Activated naive CD8-positive, alpha-beta T cell treated with anti-CD3 and anti-CD28 coated beads, Interleukin-2, amount 50 U/mL, for 24 hours (primary cell): Measurements from ENCODE around the gene IRX2.

Experiments used
- ATAC-seq: fragments of 150-1000 bp; cut with Tn5 transposase; one replicate; pipeline ENCODE4 v1.10.0; 2021
- DNase-seq: peaks from one replicate; pipeline ENCODE4 v3.0.0; 2021
- H3K27ac Mint-ChIP-seq: one replicate; pipeline ENCODE4 v1.8.0; 2021; ENCODE audit warnings: mild to moderate bottlenecking, mixed read lengths
- H3K27me3 Mint-ChIP-seq: one replicate; pipeline ENCODE4 v1.8.0; 2021; ENCODE audit warnings: mixed read lengths
- H3K36me3 Mint-ChIP-seq: one replicate; pipeline ENCODE4 v1.8.0; 2021; ENCODE audit warnings: low read depth, mixed read lengths
- H3K4me1 Mint-ChIP-seq: one replicate; pipeline ENCODE4 v1.8.0; 2021; ENCODE audit warnings: mixed read lengths
- H3K4me3 Mint-ChIP-seq: one replicate; pipeline ENCODE4 v1.8.0; 2021; ENCODE audit warnings: mild to moderate bottlenecking, moderate library complexity, mixed read lengths
- H3K9me3 Mint-ChIP-seq: one replicate; pipeline ENCODE4 v1.8.0; 2021; ENCODE audit warnings: mixed read lengths

Gene IRX2

GRCh38 chr5:2750758-2751464 lies 566 bp downstream of the IRX2 start:
- Mint-ChIP-seq H3K27me3 (peaks cover 57% of the 10 kb centered on the region), H3K4me1 (peaks cover 7% of the 10 kb centered on the region)
- ATAC-seq = no peak

GRCh38 chr5:2750026-2750757 lies 1.3 kb downstream of the IRX2 start:
- DNase-seq = no peak
- Mint-ChIP-seq H3K27ac (peak overlapping the region; percentile 39), H3K9me3 (no peaks in the 10 kb centered on the region), H3K4me1 (peaks cover 4% of the 10 kb centered on the region), H3K27me3 (peaks cover 58% of the 10 kb centered on the region), H3K36me3 (peaks cover 9% of the 10 kb centered on the region), H3K4me3 (no peak overlapping the region)
- ATAC-seq = no peak

More at GRCh38 chr5:2750758-2751464, 566 bp downstream of the IRX2 start:
- Mint-ChIP-seq H3K9me3 (no peaks in the 10 kb centered on the region), H3K36me3 (peaks cover 9% of the 10 kb centered on the region), H3K4me3 (no peak overlapping the region), H3K27ac (no peak overlapping the region)
- no peak for DNase-seq

GRCh38 chr5:2749514-2750025 lies 1.9 kb downstream of the IRX2 start:
- no peak for ATAC-seq
- peak overlapping the region; percentile 39 for H3K27ac Mint-ChIP-seq
- H3K27me3 Mint-ChIP-seq = peaks cover 60% of the 10 kb centered on the region
- H3K36me3 Mint-ChIP-seq = peaks cover 9% of the 10 kb centered on the region
- no peaks in the 10 kb centered on the region for H3K9me3 Mint-ChIP-seq
- peaks cover 4% of the 10 kb centered on the region for H3K4me1 Mint-ChIP-seq
- no peak overlapping the region for H3K4me3 Mint-ChIP-seq
- DNase-seq = no peak

- Mint-ChIP-seq H3K4me3 (no peak overlapping the region), H3K9me3 (no peaks in the 10 kb centered on the region), H3K27me3 (peaks cover 60% of the 10 kb centered on the region), H3K27ac (no peak overlapping the region), H3K36me3 (peaks cover 9% of the 10 kb centered on the region), H3K4me1 (peaks cover 4% of the 10 kb centered on the region)
- DNase-seq (no peak), ATAC-seq (no peak)
Observed at GRCh38 chr5:2748861-2749513, 2.5 kb downstream of the IRX2 start.

- no peak overlapping the region for H3K4me3 Mint-ChIP-seq
- H3K36me3 Mint-ChIP-seq = peaks cover 9% of the 10 kb centered on the region
- no peak for ATAC-seq
- H3K9me3 Mint-ChIP-seq = no peaks in the 10 kb centered on the region
- H3K27ac Mint-ChIP-seq = no peak overlapping the region
- peaks cover 61% of the 10 kb centered on the region for H3K27me3 Mint-ChIP-seq
- no peak for DNase-seq
- no peaks in the 10 kb centered on the region for H3K4me1 Mint-ChIP-seq
Observed at GRCh38 chr5:2748179-2748860, 3.2 kb downstream of the IRX2 start.

- Mint-ChIP-seq H3K4me3 (no peak overlapping the region), H3K4me1 (no peaks in the 10 kb centered on the region), H3K27ac (no peak overlapping the region), H3K36me3 (peaks cover 9% of the 10 kb centered on the region), H3K9me3 (no peaks in the 10 kb centered on the region), H3K27me3 (peaks cover 60% of the 10 kb centered on the region)
- ATAC-seq (no peak), DNase-seq (no peak)
Observed at GRCh38 chr5:2747363-2748162, 3.9 kb downstream of the IRX2 start.

GRCh38 chr5:2746561-2747032 lies 4.9 kb downstream of the IRX2 start:
- Mint-ChIP-seq H3K4me3 (no peak overlapping the region), H3K36me3 (peaks cover 9% of the 10 kb centered on the region), H3K9me3 (no peaks in the 10 kb centered on the region), H3K27ac (no peak overlapping the region), H3K4me1 (no peaks in the 10 kb centered on the region), H3K27me3 (peaks cover 64% of the 10 kb centered on the region)
- ATAC-seq (no peak), DNase-seq (no peak)

GRCh38 chr5:2744485-2744884 lies 7.0 kb downstream of the IRX2 start:
- no peak for DNase-seq
- no peak overlapping the region for H3K4me3 Mint-ChIP-seq
- H3K36me3 Mint-ChIP-seq = peaks cover 5% of the 10 kb centered on the region
- H3K9me3 Mint-ChIP-seq = no peaks in the 10 kb centered on the region
- H3K27ac Mint-ChIP-seq = no peak overlapping the region
- ATAC-seq = no peak
- H3K27me3 Mint-ChIP-seq = peaks cover 69% of the 10 kb centered on the region
- H3K4me1 Mint-ChIP-seq = no peaks in the 10 kb centered on the region

GRCh38 chr5:2742921-2743679 lies 8.4 kb downstream of the IRX2 start:
- DNase-seq (no peak), ATAC-seq (no peak)
- no peaks in the 10 kb centered on the region for H3K9me3 Mint-ChIP-seq
- peaks cover 2% of the 10 kb centered on the region for H3K36me3 Mint-ChIP-seq
- H3K4me1 Mint-ChIP-seq = no peaks in the 10 kb centered on the region
- H3K4me3 Mint-ChIP-seq = no peak overlapping the region
- peaks cover 66% of the 10 kb centered on the region for H3K27me3 Mint-ChIP-seq
- H3K27ac Mint-ChIP-seq = no peak overlapping the region

GRCh38 chr5:2741956-2742355 lies 9.5 kb downstream of the IRX2 start:
- Mint-ChIP-seq H3K4me1 (no peaks in the 10 kb centered on the region), H3K36me3 (no peaks in the 10 kb centered on the region), H3K4me3 (no peak overlapping the region), H3K27me3 (peaks cover 64% of the 10 kb centered on the region), H3K27ac (no peak overlapping the region), H3K9me3 (no peaks in the 10 kb centered on the region)
- no peak for ATAC-seq
- no peak for DNase-seq

GRCh38 chr5:2740876-2741555 lies 10.5 kb downstream of the IRX2 start:
- ATAC-seq (no peak), DNase-seq (no peak)
- no peak overlapping the region for H3K4me3 Mint-ChIP-seq
- peaks cover 63% of the 10 kb centered on the region for H3K27me3 Mint-ChIP-seq
- H3K4me1 Mint-ChIP-seq = no peaks in the 10 kb centered on the region
- H3K36me3 Mint-ChIP-seq = no peaks in the 10 kb centered on the region
- H3K9me3 Mint-ChIP-seq = no peaks in the 10 kb centered on the region
- H3K27ac Mint-ChIP-seq = no peak overlapping the region

- Mint-ChIP-seq H3K4me1 (no peaks in the 10 kb centered on the region), H3K36me3 (no peaks in the 10 kb centered on the region), H3K27ac (no peak overlapping the region), H3K4me3 (no peak overlapping the region), H3K9me3 (no peaks in the 10 kb centered on the region), H3K27me3 (peaks cover 60% of the 10 kb centered on the region)
- DNase-seq (no peak), ATAC-seq (no peak)
Observed at GRCh38 chr5:2740051-2740875, 11.2 kb downstream of the IRX2 start.
